ENCODE data around the gene GCFC2. TPM values are rescaled to one million over a fixed set of nuclear protein-coding genes. Genes with fewer than 3 reads are reported as not detected.

GCFC2 gene
- total RNA-seq, 4 donors from 2014 or later: 14.2 to 33.6 (median 22.8) TPM

- no peaks in the 10 kb centered on the region for H3K4me1 ChIP-seq
- H3K9me3 ChIP-seq: no peaks in the 10 kb centered on the region
- H3K27ac ChIP-seq: no peak overlapping the region
- peaks cover 12% of the 10 kb centered on the region for H3K27me3 ChIP-seq
- no peaks in the 10 kb centered on the region for H3K36me3 ChIP-seq
- no peak overlapping the region for H3K4me3 ChIP-seq
- no peak for ATAC-seq
- TF ChIP-seq CTCF (IDR thresholded peaks at IDR 0.05): no peak
- no peak for TF ChIP-seq EP300 (IDR thresholded peaks at IDR 0.05)
- no peak for TF ChIP-seq POLR2AphosphoS5 (IDR thresholded peaks at IDR 0.05)
- TF ChIP-seq POLR2A (IDR thresholded peaks at IDR 0.05): no peak
- whole genome bisulfite sequencing, 2 donors (ENCODE audit: low coverage in 1 of 2): 73 to 91% methylated on average over 1 to 3 of the region's 3 CpGs
Observed at GRCh38 chr2:75616933-75617332, 93.8 kb downstream of the GCFC2 start.

- Histone ChIP-seq H3K27me3 (peaks cover 14% of the 10 kb centered on the region), H3K4me3 (no peak overlapping the region), H3K9me3 (no peaks in the 10 kb centered on the region), H3K4me1 (no peaks in the 10 kb centered on the region), H3K27ac (no peak overlapping the region), H3K36me3 (no peaks in the 10 kb centered on the region)
- 91 to 93% methylated on average over 4 of the region's 4 CpGs for WGBS, 2 donors (ENCODE audit: low coverage in 1 of 2)
- no peak for TF ChIP-seq CTCF (IDR thresholded peaks at IDR 0.05)
- no peak for ATAC-seq
Observed at GRCh38 chr2:75616406-75616805, 94.3 kb downstream of the GCFC2 start.

- H3K27me3 ChIP-seq: peaks cover 35% of the 10 kb centered on the region
- TF ChIP-seq POLR2A (IDR thresholded peaks at IDR 0.05): no peak
- TF ChIP-seq POLR2AphosphoS5 (IDR thresholded peaks at IDR 0.05): no peak
- no peak for TF ChIP-seq CTCF (IDR thresholded peaks at IDR 0.05)
- TF ChIP-seq EP300 (IDR thresholded peaks at IDR 0.05): no peak
- H3K9me3 ChIP-seq: no peaks in the 10 kb centered on the region
- no peaks in the 10 kb centered on the region for H3K4me1 ChIP-seq
- no peaks in the 10 kb centered on the region for H3K36me3 ChIP-seq
- H3K27ac ChIP-seq: no peak overlapping the region
- 80 to 86% methylated on average over 5 of the region's 5 CpGs for WGBS, 2 donors (ENCODE audit: low coverage in 1 of 2)
- H3K4me3 ChIP-seq: no peak overlapping the region
- no peak for ATAC-seq
Observed at GRCh38 chr2:75614162-75614651, 96.5 kb downstream of the GCFC2 start.

- 77 to 81% methylated on average over 3 to 5 of the region's 5 CpGs for WGBS, 2 donors (ENCODE audit: low coverage in 1 of 2)
- H3K4me3 ChIP-seq: no peak overlapping the region
- H3K27me3 ChIP-seq: peaks cover 48% of the 10 kb centered on the region
- H3K36me3 ChIP-seq: no peaks in the 10 kb centered on the region
- no peaks in the 10 kb centered on the region for H3K9me3 ChIP-seq
- TF ChIP-seq POLR2AphosphoS5 (IDR thresholded peaks at IDR 0.05) (no peak), EP300 (IDR thresholded peaks at IDR 0.05) (no peak), POLR2A (IDR thresholded peaks at IDR 0.05) (no peak), CTCF (IDR thresholded peaks at IDR 0.05) (no peak)
- no peak for ATAC-seq
- no peak overlapping the region for H3K27ac ChIP-seq
- H3K4me1 ChIP-seq: peaks cover 0 to 4% (median 0%) of the 10 kb centered on the region in 3 donors
Observed at GRCh38 chr2:75612862-75613243, 97.9 kb downstream of the GCFC2 start.

Small RNAs within 50 kb of the gene (small RNA-seq; reads per million reads assigned to genes)
- gene RF00012: 0 reads per million in 4 donors

Other genes with a start within 250 kb of the GCFC2 start
- gene EVA1A, start 150.0 kb downstream of the GCFC2 start, total RNA-seq: under 1 TPM in 1 of 4 donors, not detected in 3; 0.74 TPM
- gene MRPL19, start 64.1 kb downstream of the GCFC2 start, total RNA-seq: 10 to 100 TPM; 33.4 to 54.5 (median 50.5) TPM

Data from gastroesophageal sphincter (tissue), 4 donors.